CD14-positive monocyte (primary cell): ENCODE measurements around the gene PRSS48. TPM values are rescaled to one million over a fixed set of nuclear protein-coding genes. Genes with fewer than 3 reads are reported as not detected.

Source experiments
- DNase-seq, 3 donors: peaks; one replicate each; pipeline ENCODE4 v3.0.0-alpha.2; 2011 to 2022
- H2AFZ ChIP-seq: 2 replicates; pipeline ENCODE4 v1.6.0; 2012; ENCODE audit warnings: mild to moderate bottlenecking, low read depth, low read length, inconsistent platforms; ENCODE audit not compliant: insufficient read depth, poor library complexity, severe bottlenecking
- H3K27ac ChIP-seq, 2 donors: 1 replicate in 1 of 2; 2 replicates in 1 of 2; pipeline ENCODE4 v1.5.1; 2012 to 2013; ENCODE audit warnings: low read length in 2 of 2, control low read depth in 1 of 2, inconsistent platforms in 1 of 2, low read depth in 1 of 2, mild to moderate bottlenecking in 1 of 2
- H3K27me3 ChIP-seq, 2 donors: one replicate each; pipeline versions ENCODE4 v1.6.0 to v1.6.1; 2011 to 2013; ENCODE audit warnings: low read length in 2 of 2; ENCODE audit not compliant: control insufficient read depth in 2 of 2, insufficient read depth in 2 of 2
- H3K36me3 ChIP-seq, 2 donors: replicated peaks in 1 of 2; 1 replicate in 1 of 2; 2 replicates in 1 of 2; pipeline versions ENCODE4 v1.5.1 to v1.6.1; 2012 to 2013; ENCODE audit warnings: low read length in 2 of 2, control low read depth in 1 of 2, inconsistent platforms in 1 of 2, mild to moderate bottlenecking in 1 of 2; ENCODE audit not compliant: insufficient read depth in 2 of 2, control insufficient read depth in 1 of 2
- H3K4me1 ChIP-seq, 2 donors: 1 replicate in 1 of 2; 2 replicates in 1 of 2; pipeline versions ENCODE4 v1.5.1 to v1.6.1; 2012 to 2013; ENCODE audit warnings: low read length in 2 of 2, control low read depth in 1 of 2, inconsistent platforms in 1 of 2, mild to moderate bottlenecking in 1 of 2, moderate library complexity in 1 of 2; ENCODE audit not compliant: insufficient read depth in 2 of 2, control insufficient read depth in 1 of 2
- H3K4me2 ChIP-seq: replicated peaks from 2 replicates; pipeline ENCODE3; 2012; ENCODE audit warnings: low read length, moderate library complexity, mild to moderate bottlenecking; ENCODE audit not compliant: poor library complexity, severe bottlenecking; ENCODE audit errors: extremely low read depth
- H3K4me3 ChIP-seq, 3 experiments: fragments of 200-600 bp in 1 of 3; sonication (generic) in 1 of 3; replicated peaks in 1 of 3; 1 replicate in 2 of 3; 2 replicates in 1 of 3; pipeline ENCODE4 v1.5.1; 2011 to 2013; ENCODE audit warnings: low read length in 3 of 3, mild to moderate bottlenecking in 3 of 3, control low read depth in 2 of 3, low read depth in 2 of 3, inconsistent platforms in 1 of 3, moderate library complexity in 1 of 3
- H3K79me2 ChIP-seq: 2 replicates; pipeline ENCODE4 v1.6.0; 2012; ENCODE audit warnings: mild to moderate bottlenecking, control low read depth, inconsistent platforms, low read length, moderate library complexity; ENCODE audit not compliant: insufficient read depth
- H3K9ac ChIP-seq: 2 replicates; pipeline ENCODE4 v1.6.0; 2017; ENCODE audit warnings: low read length, mild to moderate bottlenecking; ENCODE audit not compliant: insufficient read depth, poor library complexity, severe bottlenecking
- H3K9me3 ChIP-seq, 2 donors: replicated peaks in 1 of 2; 1 replicate in 1 of 2; 2 replicates in 1 of 2; pipeline versions ENCODE4 v1.5.1 to v1.6.1; 2012 to 2013; ENCODE audit warnings: low read length in 2 of 2, control low read depth in 1 of 2; ENCODE audit not compliant: control insufficient read depth in 1 of 2, insufficient read depth in 1 of 2
- H4K20me1 ChIP-seq: 2 replicates; pipeline ENCODE4 v1.6.0; 2012; ENCODE audit warnings: mild to moderate bottlenecking, low read length, control low read depth, moderate library complexity; ENCODE audit not compliant: insufficient read depth
- H3K27ac Mint-ChIP-seq, 7 donors: one replicate each; pipeline ENCODE4 v1.8.0; 2020; ENCODE audit warnings: mild to moderate bottlenecking in 7 of 7, mixed read lengths in 7 of 7, moderate library complexity in 6 of 7, inconsistent platforms in 2 of 7
- H3K27me3 Mint-ChIP-seq, 3 donors: one replicate each; pipeline ENCODE4 v1.8.0; 2021 to 2022; ENCODE audit warnings: low read depth in 3 of 3, mild to moderate bottlenecking in 3 of 3, mixed read lengths in 3 of 3, moderate library complexity in 3 of 3, inconsistent platforms in 1 of 3
- H3K36me3 Mint-ChIP-seq, 2 donors: one replicate each; pipeline ENCODE4 v1.8.0; 2020; ENCODE audit warnings: mixed read lengths in 2 of 2, inconsistent platforms in 1 of 2, mild to moderate bottlenecking in 1 of 2
- H3K4me1 Mint-ChIP-seq: one replicate; pipeline ENCODE4 v1.8.0; 2020; ENCODE audit warnings: mild to moderate bottlenecking, mixed read lengths
- H3K4me3 Mint-ChIP-seq, 2 donors: one replicate each; pipeline ENCODE4 v1.8.0; 2020; ENCODE audit warnings: mild to moderate bottlenecking in 2 of 2, mixed read lengths in 2 of 2, moderate library complexity in 1 of 2
- H3K9me3 Mint-ChIP-seq, 7 donors: one replicate each; pipeline ENCODE4 v1.8.0; 2020 to 2022; ENCODE audit warnings: mixed read lengths in 7 of 7, mild to moderate bottlenecking in 6 of 7, moderate library complexity in 6 of 7, inconsistent platforms in 2 of 7
- WGBS: methylation state at CpG from one replicate; pipeline ENCODE4 v1.1.5; 2013; ENCODE audit warnings: missing lambda C conversion rate; ENCODE audit not compliant: insufficient coverage; 5-methylcytosine and 5-hydroxymethylcytosine counted together
- intact Hi-C, 2 donors: fragments of 100-400 bp; cut with micrococcal nuclease; formaldehyde crosslinking; loops; one replicate each; pipeline versions ENCODE4 v1.15.0 to v1.15.1; 2023
- polyA plus RNA-seq, 3 donors: library from polyadenylated mRNA; depleted of rRNA in 1 of 3; unstranded in 2 of 3; stranded (reverse) in 1 of 3; fragments of 300-500 nt in 2 of 3; fragments of >200 nt in 1 of 3; fragmentation: Illumina TruSeq in 2 of 3; gene quantifications; 1 replicate in 2 of 3; 2 replicates in 1 of 3; pipeline ENCODE4 v1.2.3, GENCODE V29; 2012 to 2021
- TF ChIP-seq, protein P1 (sequence below): fragments of 200-600 bp; IDR thresholded peaks from one replicate; pipeline ENCODE4 v1.8.0; 2022; ENCODE audit warnings: antibody characterized with exemption, mild to moderate bottlenecking

Gene PRSS48
- polyA plus RNA-seq, 3 donors: not detected

DNA sequence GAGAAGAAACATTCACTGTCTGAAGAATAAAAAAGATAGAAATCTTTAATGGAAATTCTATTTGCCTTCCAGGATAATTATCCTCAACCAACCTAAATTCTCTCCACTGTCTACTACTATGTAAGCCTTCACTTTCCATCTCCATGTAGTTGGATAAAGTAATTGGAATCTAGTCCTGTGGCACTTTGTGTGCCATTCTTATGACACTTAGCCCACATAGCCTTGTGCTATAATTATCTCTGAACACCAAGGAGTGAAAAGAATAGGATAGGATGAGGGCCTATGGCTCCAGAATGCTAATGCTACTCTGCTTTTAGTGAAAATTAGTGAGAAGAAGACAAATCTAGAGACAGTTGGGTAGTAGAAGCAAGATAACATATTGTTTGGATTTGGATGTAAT, 20.2 kb downstream of the PRSS48 start:
- Mint-ChIP-seq H3K4me1 (no peaks in the 10 kb centered on the region), H3K4me3 (no peak overlapping the region), H3K27ac (no peak overlapping the region), H3K36me3 (no peaks in the 10 kb centered on the region), H3K9me3 (peaks cover 3 to 17% (median 4%) of the 10 kb centered on the region in 7 donors), H3K27me3 (peaks cover 0 to 7% (median 0%) of the 10 kb centered on the region in 3 donors)
- no peaks in the 10 kb centered on the region for H4K20me1 ChIP-seq
- no peak for DNase-seq
- H3K79me2 ChIP-seq: no peaks in the 10 kb centered on the region
- no peak overlapping the region for H3K4me3 ChIP-seq
- H3K27ac ChIP-seq: no peak overlapping the region
- H3K9ac ChIP-seq: no peak overlapping the region
- no peaks in the 10 kb centered on the region for H3K27me3 ChIP-seq
- no peak overlapping the region for H3K4me2 ChIP-seq
- intact Hi-C loops: no loop called here
- no peaks in the 10 kb centered on the region for H3K4me1 ChIP-seq
- TF ChIP-seq, protein P1, sequence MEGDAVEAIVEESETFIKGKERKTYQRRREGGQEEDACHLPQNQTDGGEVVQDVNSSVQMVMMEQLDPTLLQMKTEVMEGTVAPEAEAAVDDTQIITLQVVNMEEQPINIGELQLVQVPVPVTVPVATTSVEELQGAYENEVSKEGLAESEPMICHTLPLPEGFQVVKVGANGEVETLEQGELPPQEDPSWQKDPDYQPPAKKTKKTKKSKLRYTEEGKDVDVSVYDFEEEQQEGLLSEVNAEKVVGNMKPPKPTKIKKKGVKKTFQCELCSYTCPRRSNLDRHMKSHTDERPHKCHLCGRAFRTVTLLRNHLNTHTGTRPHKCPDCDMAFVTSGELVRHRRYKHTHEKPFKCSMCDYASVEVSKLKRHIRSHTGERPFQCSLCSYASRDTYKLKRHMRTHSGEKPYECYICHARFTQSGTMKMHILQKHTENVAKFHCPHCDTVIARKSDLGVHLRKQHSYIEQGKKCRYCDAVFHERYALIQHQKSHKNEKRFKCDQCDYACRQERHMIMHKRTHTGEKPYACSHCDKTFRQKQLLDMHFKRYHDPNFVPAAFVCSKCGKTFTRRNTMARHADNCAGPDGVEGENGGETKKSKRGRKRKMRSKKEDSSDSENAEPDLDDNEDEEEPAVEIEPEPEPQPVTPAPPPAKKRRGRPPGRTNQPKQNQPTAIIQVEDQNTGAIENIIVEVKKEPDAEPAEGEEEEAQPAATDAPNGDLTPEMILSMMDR: no peak
- H3K9me3 ChIP-seq: no peaks in the 10 kb centered on the region
- no peaks in the 10 kb centered on the region for H3K36me3 ChIP-seq
- no peak overlapping the region for H2AFZ ChIP-seq

DNA sequence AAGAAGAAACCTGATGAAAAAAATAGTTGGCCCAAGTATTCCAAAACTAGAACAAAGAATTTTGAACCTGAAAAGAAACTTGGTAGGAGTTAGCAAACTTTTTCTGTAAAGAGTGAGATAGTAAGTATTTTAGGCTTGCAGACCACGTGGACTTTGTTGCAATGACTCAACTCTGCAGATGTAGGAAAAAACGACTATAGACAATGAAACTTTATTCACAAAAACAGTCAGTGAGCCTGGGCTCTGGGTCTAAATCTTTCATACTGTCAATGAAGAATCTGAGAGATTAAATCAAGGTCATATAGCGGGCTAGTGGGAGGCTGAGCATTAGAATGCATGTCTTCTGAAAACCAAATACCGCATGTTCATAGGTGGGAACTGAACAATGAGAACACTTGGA, 25.5 kb downstream of the PRSS48 start:
- no peak overlapping the region for H3K4me2 ChIP-seq
- H3K9ac ChIP-seq: no peak overlapping the region
- TF ChIP-seq, protein P1: no peak
- no peak for DNase-seq
- intact Hi-C loops: no loop called here
- Mint-ChIP-seq H3K4me1 (no peaks in the 10 kb centered on the region), H3K36me3 (no peaks in the 10 kb centered on the region), H3K27ac (no peak overlapping the region), H3K9me3 (peaks cover 3 to 16% (median 7%) of the 10 kb centered on the region in 7 donors), H3K27me3 (peaks cover 0 to 4% (median 0%) of the 10 kb centered on the region in 3 donors), H3K4me3 (no peak overlapping the region)
- H2AFZ ChIP-seq: no peak overlapping the region
- H3K4me3 ChIP-seq: no peak overlapping the region
- H3K36me3 ChIP-seq: no peaks in the 10 kb centered on the region
- peaks cover 0 to 3% of the 10 kb centered on the region in 2 donors for H3K9me3 ChIP-seq
- H3K79me2 ChIP-seq: no peaks in the 10 kb centered on the region
- H3K27me3 ChIP-seq: no peaks in the 10 kb centered on the region
- 92% methylated on average over 2 of the region's 4 CpGs for WGBS
- no peaks in the 10 kb centered on the region for H4K20me1 ChIP-seq
- H3K4me1 ChIP-seq: no peaks in the 10 kb centered on the region
- no peak overlapping the region for H3K27ac ChIP-seq
